HL-60 (cell line): Measurements from ENCODE around the gene FBXO9.

Experiments used
- DNase-seq, 2 experiments: peaks; one replicate each; pipeline ENCODE4 v3.0.0-alpha.2; 2010 to 2020; ENCODE audit warnings: low read depth in 1 of 2, low spot score in 1 of 2
- H3K27ac ChIP-seq: fragments of 250-450 bp; sonication (Bioruptor Pico); replicated peaks from 2 replicates; pipeline ENCODE4 v1.5.1; 2020; ENCODE audit warnings: mild to moderate bottlenecking, moderate library complexity
- H3K27me3 ChIP-seq: fragments of 250-450 bp; sonication (Bioruptor Pico); 2 replicates; pipeline ENCODE4 v1.5.1; 2021; ENCODE audit warnings: mild to moderate bottlenecking, moderate library complexity; ENCODE audit not compliant: insufficient read depth, poor library complexity, severe bottlenecking
- H3K4me3 ChIP-seq: replicated peaks from 2 replicates; pipeline ENCODE4 v1.5.1; 2011; ENCODE audit warnings: mild to moderate bottlenecking, control low read depth, low read length; ENCODE audit not compliant: insufficient read depth
- CTCF ChIP-seq: IDR thresholded peaks from one replicate; pipeline ENCODE4 v1.5.1; 2011; ENCODE audit warnings: low read length, control low read depth, inconsistent platforms; ENCODE audit not compliant: insufficient read depth
- GABPA ChIP-seq: IDR thresholded peaks from 2 replicates; pipeline ENCODE4 v1.6.1; 2012; ENCODE audit warnings: low read depth
- POLR2AphosphoS5 ChIP-seq: IDR thresholded peaks from 2 replicates; pipeline ENCODE4 v1.6.1; 2012; ENCODE audit warnings: low read depth
- REST ChIP-seq: IDR thresholded peaks from 2 replicates; pipeline ENCODE4 v1.6.1; 2012; ENCODE audit warnings: low read depth; ENCODE audit not compliant: insufficient replicate concordance
- SPI1 ChIP-seq: IDR thresholded peaks from 2 replicates; pipeline ENCODE4 v1.6.1; 2012; ENCODE audit warnings: low read depth, mild to moderate bottlenecking, borderline replicate concordance

The FBXO9 gene

GRCh38 chr6:53109612-53110011 lies 44.4 kb downstream of the FBXO9 start:
- no peak overlapping the region for H3K4me3 ChIP-seq
- no peak for TF ChIP-seq POLR2AphosphoS5
- DNase-seq: no peak
- H3K27ac ChIP-seq: no peak overlapping the region
- H3K27me3 ChIP-seq: no peaks in the 10 kb centered on the region

- Histone ChIP-seq H3K27ac (no peak overlapping the region), H3K27me3 (no peaks in the 10 kb centered on the region), H3K4me3 (no peak overlapping the region)
- TF ChIP-seq SPI1 (no peak), GABPA (no peak), REST (no peak), CTCF (no peak), POLR2AphosphoS5 (no peak)
- DNase-seq: no peak
Observed at GRCh38 chr6:53111865-53112264, 46.7 kb downstream of the FBXO9 start.

GRCh38 chr6:53112404-53112803 lies 47.2 kb downstream of the FBXO9 start:
- TF ChIP-seq CTCF (no peak), REST (no peak), POLR2AphosphoS5 (no peak), SPI1 (no peak), GABPA (no peak)
- H3K27ac ChIP-seq: no peak overlapping the region
- no peak overlapping the region for H3K4me3 ChIP-seq
- no peak for DNase-seq
- H3K27me3 ChIP-seq: no peaks in the 10 kb centered on the region

- no peak overlapping the region for H3K27ac ChIP-seq
- H3K4me3 ChIP-seq: no peak overlapping the region
- TF ChIP-seq POLR2AphosphoS5 (no peak), CTCF (no peak), GABPA (no peak), SPI1 (no peak), REST (no peak)
- no peaks in the 10 kb centered on the region for H3K27me3 ChIP-seq
- no peak for DNase-seq
Observed at GRCh38 chr6:53112871-53113270, 47.7 kb downstream of the FBXO9 start.
